GM12891 (cell line): ENCODE data around the gene SETD5.

ENCODE experiments used
- DNase-seq: peaks from one replicate; pipeline ENCODE4 v3.0.0; 2011; ENCODE audit warnings: low spot score; ENCODE audit not compliant: insufficient read length
- FAIRE-seq: peaks from 2 replicates; lab custom pipeline; 2011; peaks lifted over from hg19 to GRCh38; lab: Jason Lieb, UNC
- PAX5 ChIP-seq: IDR thresholded peaks from 2 replicates; pipeline ENCODE4 v1.6.1; 2011; ENCODE audit warnings: low read length, moderate library complexity, mild to moderate bottlenecking; ENCODE audit not compliant: insufficient read depth, severe bottlenecking
- POLR2A ChIP-seq: IDR thresholded peaks from 2 replicates; pipeline ENCODE4 v1.6.1; 2011; ENCODE audit warnings: low read depth, low read length, control low read depth
- POLR2AphosphoS5 ChIP-seq: IDR thresholded peaks from 2 replicates; pipeline ENCODE4 v1.6.1; 2011; ENCODE audit warnings: low read depth, low read length, control low read depth
- POU2F2 ChIP-seq: IDR thresholded peaks from 2 replicates; pipeline ENCODE4 v1.6.1; 2011; ENCODE audit warnings: low read depth, mild to moderate bottlenecking, control low read depth, low read length, moderate library complexity
- SPI1 ChIP-seq: IDR thresholded peaks from 2 replicates; pipeline ENCODE4 v1.6.1; 2011; ENCODE audit warnings: low read depth, low read length, control low read depth
- TAF1 ChIP-seq: IDR thresholded peaks from 2 replicates; pipeline ENCODE4 v1.6.1; 2011; ENCODE audit warnings: low read depth, low read length, control low read depth

Gene SETD5

GRCh38 chr3:9397906-9398699, 688 bp downstream of the SETD5 start:
- DNase-seq (no peak), FAIRE-seq (peak; percentile 50)

GRCh38 chr3:9398700-9399336, 1.4 kb downstream of the SETD5 start:
- FAIRE-seq (peak; percentile 56), DNase-seq (no peak)
- TF ChIP-seq PAX5 (no peak), POU2F2 (peak; percentile 80), POLR2A (peak; percentile 51), TAF1 (0 out of 2 replicates have a peak, but pooled peaks have one; percentile 22), POLR2AphosphoS5 (peak; percentile 33; the same call in 1 of the 2 replicates), SPI1 (no peak)

More at GRCh38 chr3:9397906-9398699, 688 bp downstream of the SETD5 start:
- no peak for TF ChIP-seq SPI1
- 0 out of 2 replicates have a peak, but pooled peaks have one; percentile 21 for TF ChIP-seq POLR2AphosphoS5

GRCh38 chr3:9399337-9399703, 1.9 kb downstream of the SETD5 start:
- DNase-seq, result no peak
- no peak for FAIRE-seq
- no peak for TF ChIP-seq POLR2A
- TF ChIP-seq POLR2AphosphoS5, result no peak
- no peak for TF ChIP-seq SPI1
- TF ChIP-seq POU2F2, result no peak

GRCh38 chr3:9399746-9400145, 2.3 kb downstream of the SETD5 start:
- FAIRE-seq, result peak; percentile 28
- DNase-seq, result no peak
- TF ChIP-seq SPI1, result no peak

- DNase-seq (no peak), FAIRE-seq (no peak)
- no peak for TF ChIP-seq POLR2A
- TF ChIP-seq POLR2AphosphoS5, result no peak
- no peak for TF ChIP-seq SPI1
- TF ChIP-seq PAX5, result no peak
- no peak for TF ChIP-seq POU2F2
- no peak for TF ChIP-seq TAF1
Observed at GRCh38 chr3:9400616-9401015, 3.2 kb downstream of the SETD5 start.

GRCh38 chr3:9401986-9402385, 4.6 kb downstream of the SETD5 start:
- TF ChIP-seq PAX5 (no peak), POLR2AphosphoS5 (no peak)
- DNase-seq, result no peak
- no peak for FAIRE-seq

- FAIRE-seq (no peak), DNase-seq (no peak)
Observed at GRCh38 chr3:9402410-9403228, 5.2 kb downstream of the SETD5 start.

GRCh38 chr3:9403463-9403862, 6.0 kb downstream of the SETD5 start:
- DNase-seq, result no peak
- FAIRE-seq, result no peak
- TF ChIP-seq SPI1, result no peak
- TF ChIP-seq PAX5, result no peak
- no peak for TF ChIP-seq POLR2A

More at GRCh38 chr3:9402410-9403228, 5.2 kb downstream of the SETD5 start:
- no peak for TF ChIP-seq POU2F2
- TF ChIP-seq PAX5, result no peak
- no peak for TF ChIP-seq POLR2A
- TF ChIP-seq POLR2AphosphoS5, result no peak
- TF ChIP-seq SPI1, result no peak

- DNase-seq, result no peak
- FAIRE-seq, result peak; percentile 43
- TF ChIP-seq PAX5, result no peak
- TF ChIP-seq POLR2AphosphoS5, result no peak
- TF ChIP-seq SPI1, result no peak
- no peak for TF ChIP-seq TAF1
- no peak for TF ChIP-seq POU2F2
- no peak for TF ChIP-seq POLR2A
Observed at GRCh38 chr3:9404680-9405079, 7.3 kb downstream of the SETD5 start.

- DNase-seq (no peak), FAIRE-seq (no peak)
- TF ChIP-seq PAX5 (no peak), SPI1 (no peak), POLR2A (no peak), TAF1 (no peak)
Observed at GRCh38 chr3:9405756-9406155, 8.3 kb downstream of the SETD5 start.
